Endothelial cell of umbilical vein (primary cell): ENCODE data around the gene THEM5. TPM values are rescaled to one million over a fixed set of nuclear protein-coding genes. Genes with fewer than 3 reads are reported as not detected.

Experiments used
- BruUV-seq: library from RNA; stranded (reverse); fragments of 400-500 nt; replicated peaks from 2 replicates; lab custom pipeline; 2021; lab: Mats Ljungman, UMichigan
- CTCF ChIA-PET: fragments of 300-600, 350-600 bp; sonication (Branson Sonifier 250); formaldehyde crosslinking; loops from one replicate; lab custom pipeline; 2021; ENCODE audit warnings: antibody characterized with exemption, inconsistent platforms; lab: Charles Lee
- POLR2A ChIA-PET: fragments of 300-600, 350-600 bp; sonication (Branson Sonifier 250); formaldehyde crosslinking; loops from one replicate; lab custom pipeline; 2021; ENCODE audit warnings: antibody characterized with exemption, inconsistent platforms; lab: Charles Lee
- DNase-seq: peaks from one replicate; pipeline ENCODE4 v3.0.0-alpha.2; 2011; ENCODE audit warnings: low read depth, low spot score
- FAIRE-seq: peaks from 2 replicates; lab custom pipeline; 2011; peaks lifted over from hg19 to GRCh38; lab: Jason Lieb, UNC
- H2AFZ ChIP-seq: 2 replicates; pipeline ENCODE4 v1.6.0; 2012; ENCODE audit warnings: low read depth, low read length, control low read depth, inconsistent platforms
- H3K27ac ChIP-seq: 2 replicates; pipeline ENCODE4 v1.5.1; 2011; ENCODE audit warnings: low read depth, mild to moderate bottlenecking, control low read depth, low read length, moderate library complexity; ENCODE audit not compliant: insufficient read depth
- H3K27me3 ChIP-seq, 2 experiments: 2 replicates each; pipeline versions ENCODE4 v1.6.0 to v1.6.1; 2011; ENCODE audit warnings: low read length in 2 of 2, mixed read lengths in 1 of 2; ENCODE audit not compliant: control insufficient read depth in 2 of 2, insufficient read depth in 2 of 2
- H3K36me3 ChIP-seq, 2 experiments: 2 replicates in 1 of 2; 3 replicates in 1 of 2; pipeline ENCODE4 v1.5.1; 2011; ENCODE audit warnings: low read length in 2 of 2, mild to moderate bottlenecking in 1 of 2, moderate library complexity in 1 of 2; ENCODE audit not compliant: control insufficient read depth in 2 of 2, insufficient read depth in 2 of 2; ENCODE audit errors: extremely low read depth in 1 of 2
- H3K4me1 ChIP-seq: 3 replicates; pipeline ENCODE4 v1.5.1; 2011; ENCODE audit warnings: mild to moderate bottlenecking, low read length; ENCODE audit not compliant: control insufficient read depth, insufficient read depth; ENCODE audit errors: extremely low read depth
- H3K4me2 ChIP-seq: 2 replicates; pipeline ENCODE4 v1.6.1; 2011; ENCODE audit warnings: low read length, control low read depth, mixed read lengths; ENCODE audit not compliant: insufficient read depth
- H3K4me3 ChIP-seq, 3 experiments: fragments of 200-600 bp in 1 of 3; sonication (generic), shearing (Covaris generic) in 1 of 3; replicated peaks in 1 of 3; 2 replicates each; pipeline ENCODE4 v1.5.1; 2011 to 2016; ENCODE audit warnings: control low read depth in 3 of 3, low read length in 3 of 3, mild to moderate bottlenecking in 2 of 3, inconsistent platforms in 1 of 3, low read depth in 1 of 3, moderate library complexity in 1 of 3; ENCODE audit not compliant: insufficient read depth in 1 of 3
- H3K79me2 ChIP-seq: 2 replicates; pipeline ENCODE4 v1.6.0; 2012; ENCODE audit warnings: low read length, inconsistent platforms; ENCODE audit not compliant: control insufficient read depth, insufficient read depth
- H3K9ac ChIP-seq: replicated peaks from 2 replicates; pipeline ENCODE3; 2011; ENCODE audit warnings: low read length, control low read depth; ENCODE audit not compliant: insufficient read depth; ENCODE audit errors: extremely low read depth
- H3K9me1 ChIP-seq: replicated peaks from 3 replicates; pipeline ENCODE4 v1.6.0; 2011; ENCODE audit warnings: mild to moderate bottlenecking, low read length; ENCODE audit not compliant: control insufficient read depth, insufficient read depth; ENCODE audit errors: extremely low read depth
- H3K9me3 ChIP-seq: replicated peaks from 2 replicates; pipeline ENCODE4 v1.5.1; 2012; ENCODE audit warnings: low read length, inconsistent platforms; ENCODE audit not compliant: control insufficient read depth, insufficient read depth
- H4K20me1 ChIP-seq: replicated peaks from 2 replicates; pipeline ENCODE3; 2011; ENCODE audit warnings: mild to moderate bottlenecking, low read length; ENCODE audit not compliant: control insufficient read depth, insufficient read depth; ENCODE audit errors: extremely low read depth
- CTCF ChIP-seq, 2 donors: IDR thresholded peaks; 1 replicate in 1 of 2; 2 replicates in 1 of 2; pipeline ENCODE4 v1.5.1; 2011; ENCODE audit warnings: low read length in 2 of 2, mild to moderate bottlenecking in 2 of 2, moderate library complexity in 2 of 2, control low read depth in 1 of 2, inconsistent platforms in 1 of 2, low read depth in 1 of 2; ENCODE audit not compliant: insufficient read depth in 1 of 2; ENCODE audit errors: extremely low read depth in 1 of 2
- EZH2 ChIP-seq: IDR thresholded peaks from 2 replicates; pipeline ENCODE4 v1.6.1; 2012; ENCODE audit warnings: borderline replicate concordance, low read depth, mild to moderate bottlenecking, moderate library complexity, low read length, inconsistent platforms; ENCODE audit not compliant: severe bottlenecking
- FOS ChIP-seq: IDR thresholded peaks from 2 replicates; pipeline ENCODE4 v1.6.1; 2011; ENCODE audit warnings: mild to moderate bottlenecking, low read length, moderate library complexity, borderline replicate concordance; ENCODE audit not compliant: insufficient read depth
- GATA2 ChIP-seq: IDR thresholded peaks from 2 replicates; pipeline ENCODE4 v1.7.0; 2011; ENCODE audit warnings: low read depth, mild to moderate bottlenecking, moderate library complexity, mixed read lengths, low read length; ENCODE audit not compliant: insufficient read length, insufficient read depth
- JUN ChIP-seq: IDR thresholded peaks from 2 replicates; pipeline ENCODE4 v1.6.1; 2011; ENCODE audit warnings: borderline replicate concordance, low read depth; ENCODE audit not compliant: insufficient read length, insufficient read depth
- MAX ChIP-seq: IDR thresholded peaks from 2 replicates; pipeline ENCODE4 v1.6.1; 2011; ENCODE audit not compliant: insufficient read depth, insufficient read length
- MYC ChIP-seq: IDR thresholded peaks from one replicate; pipeline ENCODE4 v1.6.1; 2011; ENCODE audit warnings: mild to moderate bottlenecking, low read depth, low read length
- POLR2A ChIP-seq: IDR thresholded peaks from 2 replicates; pipeline ENCODE4 v1.6.1; 2012; ENCODE audit warnings: low read depth, mild to moderate bottlenecking, control low read depth, low read length
- POLR2AphosphoS5 ChIP-seq: IDR thresholded peaks from 2 replicates; pipeline ENCODE4 v1.6.1; 2012; ENCODE audit warnings: low read depth, mild to moderate bottlenecking, control low read depth, low read length, moderate library complexity; ENCODE audit not compliant: insufficient read depth
- dilution Hi-C: fragments of 300-500 bp; cut with MboI; formaldehyde crosslinking; loops from one replicate; pipeline ENCODE4 v1.15.0; 2019; ENCODE audit warnings: low sequenced_read_pairs; ENCODE audit not compliant: extremely low pct_ligation_motif_present
- intact Hi-C: fragments of 100-400 bp; cut with micrococcal nuclease; formaldehyde crosslinking; loops from one replicate; pipeline ENCODE4 v1.10.0; 2022
- polyA plus RNA-seq, 4 experiments: library from polyadenylated mRNA; depleted of rRNA in 3 of 4; stranded (reverse) in 3 of 4; unstranded in 1 of 4; fragments of >200 nt; gene quantifications; 2 replicates each; pipeline versions ENCODE4 v1.2.1 to v1.2.3, GENCODE V29; 2011 to 2012; ENCODE audit warnings: missing spikeins in 1 of 4
- total RNA-seq: library from RNA; stranded (reverse); gene quantifications from 2 replicates; pipeline ENCODE4 v1.2.3, GENCODE V29; 2021

The THEM5 gene
- total and polyA plus RNA-seq, 2 donors (not counting 3 experiments of a cell fraction or from before 2014, with no cell fraction given), result not detected

- dilution Hi-C loops (no loop called here), intact Hi-C loops (no loop called here)
- no peak for FAIRE-seq
Observed at GRCh38 chr1:151834239-151834638, 19.3 kb downstream of the THEM5 start.

More at GRCh38 chr1:151834239-151834638, 19.3 kb downstream of the THEM5 start:
- no peak for DNase-seq
- TF ChIP-seq POLR2A, result no peak
- TF ChIP-seq FOS, result no peak
- no peak for TF ChIP-seq EZH2
- no peak for TF ChIP-seq MAX
- no peak for TF ChIP-seq POLR2AphosphoS5
- TF ChIP-seq MYC, result no peak
- TF ChIP-seq GATA2, result no peak
- no peak for TF ChIP-seq JUN
- TF ChIP-seq CTCF (IDR thresholded peaks at IDR 0.05; ENCODE audit: extremely low read depth in 1 of 2, insufficient read depth in 1 of 2, low read depth in 1 of 2, low read length in 2 of 2), result no peak
- ChIA-PET POLR2A (no interaction called here), CTCF (interaction anchor here (0.8 to 1.2 kb wide), 4 partner anchors 48 to 241 kb away, joined by 3 to 6 read pairs (median 3); no protein-coding TSS in a partner anchor)
- peaks cover 10% of the 10 kb centered on the region for H3K4me1 ChIP-seq
- peaks cover 5 to 7% of the 10 kb centered on the region in 2 experiments for H3K27me3 ChIP-seq
- H3K27ac ChIP-seq, result no peak overlapping the region
- BruUV-seq, result no TSS peak
- H3K4me3 ChIP-seq, result no peak overlapping the region
- no peaks in the 10 kb centered on the region for H3K79me2 ChIP-seq
- no peaks in the 10 kb centered on the region for H3K9me1 ChIP-seq
- H3K9me3 ChIP-seq, result no peaks in the 10 kb centered on the region
- H4K20me1 ChIP-seq, result no peaks in the 10 kb centered on the region
- H2AFZ ChIP-seq, result no peak overlapping the region
- no peak overlapping the region for H3K9ac ChIP-seq
- H3K4me2 ChIP-seq, result no peak overlapping the region
- H3K36me3 ChIP-seq, result no peaks in the 10 kb centered on the region
